ENCODE measurements around the gene KHDC1L. TPM values are rescaled to one million over a fixed set of nuclear protein-coding genes. Genes with fewer than 3 reads are reported as not detected.

The KHDC1L gene
- total and polyA plus RNA-seq, 2 experiments from 2014 or later, result not detected

GRCh38 chr6:73177221-73177944, 47.9 kb downstream of the KHDC1L start:
- H3K4me1 ChIP-seq (ENCODE audit: insufficient read depth), result no peaks in the 10 kb centered on the region
- H3K4me1 Mint-ChIP-seq, result peaks cover 9% of the 10 kb centered on the region; the same call in 2 of the 3 replicates
- H3K79me2 ChIP-seq (replicated peaks; ENCODE audit: insufficient read depth), result no peaks in the 10 kb centered on the region
- H3K9me2 ChIP-seq (ENCODE audit: insufficient read depth), result peaks cover 3% of the 10 kb centered on the region; the same call in 1 of the 2 replicates
- no peak overlapping the region for H2AFZ ChIP-seq
- no peak overlapping the region for H3K27ac ChIP-seq (ENCODE audit: low read depth)
- H3K27me3 Mint-ChIP-seq (ENCODE audit: insufficient read depth, low read depth, poor library complexity), result no peaks in the 10 kb centered on the region
- H4K20me1 ChIP-seq (replicated peaks; ENCODE audit: insufficient read depth), result no peaks in the 10 kb centered on the region
- no peak overlapping the region for H3K4me2 ChIP-seq
- TF ChIP-seq ZNF462 (CRISPR knock-in tag; IDR thresholded peaks at IDR 0.05) (no peak), JUNB (IDR thresholded peaks at IDR 0.05; ENCODE audit: unreplicated experiment) (no peak), ZNF114 (CRISPR knock-in tag; IDR thresholded peaks at IDR 0.05) (no peak), EZH2 (IDR thresholded peaks at IDR 0.05; ENCODE audit: low read depth, unreplicated experiment) (no peak), ZNF331 (CRISPR knock-in tag; IDR thresholded peaks at IDR 0.05; ENCODE audit: low read depth) (no peak), STAT1 (IDR thresholded peaks at IDR 0.05; ENCODE audit: unreplicated experiment) (no peak), CREB1 (CRISPR knock-in tag; IDR thresholded peaks at IDR 0.05; ENCODE audit: low read depth) (no peak), REST (IDR thresholded peaks at IDR 0.05; ENCODE audit: unreplicated experiment) (no peak), ETS1 (IDR thresholded peaks at IDR 0.05) (no peak), NANOG (IDR thresholded peaks at IDR 0.05; ENCODE audit: borderline replicate concordance) (no peak), POLR2AphosphoS5 (IDR thresholded peaks at IDR 0.05; ENCODE audit: low read depth) (no peak), EZH2phosphoT487 (IDR thresholded peaks at IDR 0.05; ENCODE audit: unreplicated experiment) (no peak)
- TF ChIP-seq, protein P1, sequence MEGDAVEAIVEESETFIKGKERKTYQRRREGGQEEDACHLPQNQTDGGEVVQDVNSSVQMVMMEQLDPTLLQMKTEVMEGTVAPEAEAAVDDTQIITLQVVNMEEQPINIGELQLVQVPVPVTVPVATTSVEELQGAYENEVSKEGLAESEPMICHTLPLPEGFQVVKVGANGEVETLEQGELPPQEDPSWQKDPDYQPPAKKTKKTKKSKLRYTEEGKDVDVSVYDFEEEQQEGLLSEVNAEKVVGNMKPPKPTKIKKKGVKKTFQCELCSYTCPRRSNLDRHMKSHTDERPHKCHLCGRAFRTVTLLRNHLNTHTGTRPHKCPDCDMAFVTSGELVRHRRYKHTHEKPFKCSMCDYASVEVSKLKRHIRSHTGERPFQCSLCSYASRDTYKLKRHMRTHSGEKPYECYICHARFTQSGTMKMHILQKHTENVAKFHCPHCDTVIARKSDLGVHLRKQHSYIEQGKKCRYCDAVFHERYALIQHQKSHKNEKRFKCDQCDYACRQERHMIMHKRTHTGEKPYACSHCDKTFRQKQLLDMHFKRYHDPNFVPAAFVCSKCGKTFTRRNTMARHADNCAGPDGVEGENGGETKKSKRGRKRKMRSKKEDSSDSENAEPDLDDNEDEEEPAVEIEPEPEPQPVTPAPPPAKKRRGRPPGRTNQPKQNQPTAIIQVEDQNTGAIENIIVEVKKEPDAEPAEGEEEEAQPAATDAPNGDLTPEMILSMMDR (conservative IDR thresholded peaks at IDR 0.05; ENCODE audit: low read depth in 2 of 2), result no peak
- no peaks in the 10 kb centered on the region for H3K9me3 Mint-ChIP-seq
- H3K4me3 Mint-ChIP-seq, result no peak overlapping the region
- H3K27ac Mint-ChIP-seq, result no peak overlapping the region
- ATAC-seq, result no peak
- no peaks in the 10 kb centered on the region for H3K36me3 Mint-ChIP-seq (ENCODE audit: low read depth)
- no peaks in the 10 kb centered on the region for H3K36me3 ChIP-seq (ENCODE audit: insufficient read depth)
- H3K27me3 ChIP-seq (ENCODE audit: insufficient read depth), result no peaks in the 10 kb centered on the region
- DNase-seq (ENCODE audit: low spot score), result no peak
- no peak overlapping the region for H3K4me3 ChIP-seq
- no peaks in the 10 kb centered on the region for H3F3A ChIP-seq (replicated peaks; ENCODE audit: low read depth)
